Mucosa of descending colon (tissue), 3 donors: Measurements from ENCODE around the gene SNX14. TPM values are rescaled to one million over a fixed set of nuclear protein-coding genes. Genes with fewer than 3 reads are reported as not detected.
A peak's percentile ranks its signal among the peaks of the same experiment; 100 is the strongest.
"Not testable (repeated sequence)": the region's sequence is repeated elsewhere in the genome, so short reads cannot be mapped to it uniquely, and the experiment has no call there.

ENCODE experiments used
- ATAC-seq: fragments of 200-7000 bp; cut with Tn5 transposase; one replicate; pipeline ENCODE4 v1.9.1; 2020; ENCODE audit warnings: mild to moderate bottlenecking, moderate library complexity
- DNase-seq, 3 donors: peaks; one replicate each; pipeline ENCODE4 v3.0.0-alpha.2; 2020
- H3K36me3 ChIP-seq: fragments of 200-600 bp; one replicate; pipeline ENCODE4 v1.8.0; 2021; ENCODE audit warnings: low read depth, mild to moderate bottlenecking
- H3K4me1 ChIP-seq: fragments of 200-600 bp; one replicate; pipeline ENCODE4 v1.8.0; 2021; ENCODE audit warnings: low read depth, mild to moderate bottlenecking
- H3K4me3 ChIP-seq: fragments of 200-600 bp; one replicate; pipeline ENCODE4 v1.8.0; 2021; ENCODE audit warnings: mild to moderate bottlenecking
- H3K9me3 ChIP-seq: fragments of 200-600 bp; one replicate; pipeline ENCODE4 v1.8.0; 2021; ENCODE audit warnings: mild to moderate bottlenecking
- intact Hi-C, 2 donors: fragments of 100-400 bp; cut with DNase I in 1 of 2; cut with micrococcal nuclease in 1 of 2; formaldehyde crosslinking; loops; one replicate each; pipeline versions ENCODE4 v1.11.0 to v1.11.1; 2022; cut with DNase I, micrococcal nuclease
- total RNA-seq, 3 donors: library from RNA; stranded (reverse); fragmentation: NEBNext Ultra II Directional in 2 of 3; extraction: Animal tissue kit (Norgen Biotek cat#: 25700) in 2 of 3; gene quantifications; one replicate each; pipeline versions ENCODE4 v1.2.1 to v1.2.4, GENCODE V29; 2021 to 2023
- TF ChIP-seq, protein P1 (sequence below): fragments of 200-600 bp; IDR thresholded peaks from one replicate; pipeline ENCODE4 v1.8.0; 2022; ENCODE audit warnings: antibody characterized with exemption, mild to moderate bottlenecking
- donor health status: DM: no; HTN: no; CAD: no; lungs with moderate emphysema.
- donor health status: DM: no; HTN: no; CAD: no.
- donor health status: DM: no; HTN: yes; CAD: no.

SNX14 gene
- total RNA-seq, 3 donors from 2014 or later, result 62.9 to 81.4 (median 71.0) TPM

DNA sequence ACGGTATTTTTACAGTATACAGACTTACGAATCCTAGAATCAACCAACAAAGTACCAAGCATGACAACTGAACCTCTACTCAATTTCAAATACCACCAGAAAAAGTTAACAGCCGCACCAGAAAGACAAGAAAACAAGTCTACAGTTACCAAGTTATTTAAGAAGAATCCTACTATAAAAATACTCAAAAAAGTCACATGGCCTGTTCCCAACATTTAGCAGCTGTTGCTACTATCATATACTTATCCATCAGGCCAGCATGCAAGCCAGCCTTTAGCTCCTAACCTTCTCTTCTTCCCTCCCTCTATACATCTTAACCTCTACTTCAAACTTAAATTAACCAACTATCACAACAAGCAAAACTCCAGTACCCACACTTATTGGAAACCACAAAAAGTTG is 47.2 kb upstream of the SNX14 start:
- no peak for DNase-seq
- no peak for ATAC-seq
- Histone ChIP-seq H3K4me1 (peaks cover 19% of the 10 kb centered on the region), H3K4me3 (no peak overlapping the region), H3K36me3 (peaks cover 7% of the 10 kb centered on the region), H3K9me3 (no peaks in the 10 kb centered on the region)
- intact Hi-C loops, result loop anchor here in 1 of 2 donors (5.0 kb wide), 1 partner anchor 36 kb away; no protein-coding TSS in a partner anchor
- TF ChIP-seq, protein P1, sequence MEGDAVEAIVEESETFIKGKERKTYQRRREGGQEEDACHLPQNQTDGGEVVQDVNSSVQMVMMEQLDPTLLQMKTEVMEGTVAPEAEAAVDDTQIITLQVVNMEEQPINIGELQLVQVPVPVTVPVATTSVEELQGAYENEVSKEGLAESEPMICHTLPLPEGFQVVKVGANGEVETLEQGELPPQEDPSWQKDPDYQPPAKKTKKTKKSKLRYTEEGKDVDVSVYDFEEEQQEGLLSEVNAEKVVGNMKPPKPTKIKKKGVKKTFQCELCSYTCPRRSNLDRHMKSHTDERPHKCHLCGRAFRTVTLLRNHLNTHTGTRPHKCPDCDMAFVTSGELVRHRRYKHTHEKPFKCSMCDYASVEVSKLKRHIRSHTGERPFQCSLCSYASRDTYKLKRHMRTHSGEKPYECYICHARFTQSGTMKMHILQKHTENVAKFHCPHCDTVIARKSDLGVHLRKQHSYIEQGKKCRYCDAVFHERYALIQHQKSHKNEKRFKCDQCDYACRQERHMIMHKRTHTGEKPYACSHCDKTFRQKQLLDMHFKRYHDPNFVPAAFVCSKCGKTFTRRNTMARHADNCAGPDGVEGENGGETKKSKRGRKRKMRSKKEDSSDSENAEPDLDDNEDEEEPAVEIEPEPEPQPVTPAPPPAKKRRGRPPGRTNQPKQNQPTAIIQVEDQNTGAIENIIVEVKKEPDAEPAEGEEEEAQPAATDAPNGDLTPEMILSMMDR, result no peak

DNA sequence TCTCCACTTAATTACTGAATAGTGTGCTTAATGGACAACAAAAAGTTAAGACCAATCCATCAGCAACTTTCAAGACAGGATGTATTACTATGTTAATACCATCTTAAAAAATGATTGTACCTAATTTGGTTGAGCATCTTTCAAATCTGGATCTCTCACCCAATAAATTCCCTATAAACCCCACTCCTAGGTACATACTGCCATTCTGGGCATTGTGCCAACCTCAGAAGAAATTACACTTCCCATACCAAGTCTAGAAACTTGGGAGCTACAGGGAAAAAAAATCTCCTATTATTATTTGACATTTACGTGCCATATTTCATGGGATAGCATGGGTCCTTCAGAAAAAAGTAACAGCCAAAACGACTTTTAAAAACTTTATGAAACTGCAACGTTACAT is 43.9 kb upstream of the SNX14 start:
- peaks cover 21% of the 10 kb centered on the region for H3K36me3 ChIP-seq
- TF ChIP-seq, protein P1, result no peak
- H3K4me1 ChIP-seq, result peaks cover 19% of the 10 kb centered on the region
- ATAC-seq (no peak), DNase-seq (peak in 1 of 3 donors; percentile 17)
- H3K9me3 ChIP-seq, result no peaks in the 10 kb centered on the region
- intact Hi-C loops, result no loop called here
- H3K4me3 ChIP-seq, result no peak overlapping the region

DNA sequence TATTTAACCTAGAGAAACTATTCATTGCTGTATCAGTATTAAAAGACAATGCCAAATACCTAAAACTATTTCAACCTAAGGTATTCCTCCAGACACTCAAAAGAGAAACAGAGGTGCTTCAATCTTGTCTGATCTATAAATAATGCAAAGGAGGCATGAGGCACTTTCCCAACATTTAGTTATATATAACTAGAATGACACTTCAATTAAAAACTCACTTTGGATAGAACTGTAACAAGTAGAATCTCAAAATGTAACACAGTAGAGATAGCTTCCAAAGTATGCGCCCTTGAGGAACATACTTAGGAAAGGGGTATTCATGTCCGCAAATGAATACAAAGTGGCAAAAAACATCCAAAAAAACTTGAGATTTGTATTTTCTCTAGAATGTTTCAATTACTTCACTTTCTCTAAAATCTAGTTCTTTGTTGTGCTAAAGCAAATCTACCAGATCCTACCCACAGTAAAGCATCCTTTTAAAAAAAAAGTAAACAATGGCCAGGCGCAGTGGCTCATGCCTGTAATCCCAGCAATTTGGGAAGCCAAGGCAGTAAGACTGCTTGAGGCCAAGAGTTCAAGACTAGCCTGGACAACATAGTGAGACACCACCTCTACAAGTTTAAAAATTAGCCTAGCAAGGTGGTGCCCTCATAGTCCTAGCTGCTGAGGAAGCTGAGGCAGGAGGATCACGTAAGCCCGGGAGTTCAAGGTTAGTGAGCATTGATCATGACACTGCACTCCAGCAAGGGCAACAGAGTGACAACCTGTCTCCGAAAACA is 38.7 kb upstream of the SNX14 start:
- DNase-seq, result no peak
- H3K4me3 ChIP-seq, result no peak overlapping the region
- TF ChIP-seq, protein P1, result no peak
- ATAC-seq, result no peak
- H3K4me1 ChIP-seq, result no peaks in the 10 kb centered on the region
- intact Hi-C loops, result no loop called here
- peaks cover 21% of the 10 kb centered on the region for H3K36me3 ChIP-seq
- no peaks in the 10 kb centered on the region for H3K9me3 ChIP-seq

DNA sequence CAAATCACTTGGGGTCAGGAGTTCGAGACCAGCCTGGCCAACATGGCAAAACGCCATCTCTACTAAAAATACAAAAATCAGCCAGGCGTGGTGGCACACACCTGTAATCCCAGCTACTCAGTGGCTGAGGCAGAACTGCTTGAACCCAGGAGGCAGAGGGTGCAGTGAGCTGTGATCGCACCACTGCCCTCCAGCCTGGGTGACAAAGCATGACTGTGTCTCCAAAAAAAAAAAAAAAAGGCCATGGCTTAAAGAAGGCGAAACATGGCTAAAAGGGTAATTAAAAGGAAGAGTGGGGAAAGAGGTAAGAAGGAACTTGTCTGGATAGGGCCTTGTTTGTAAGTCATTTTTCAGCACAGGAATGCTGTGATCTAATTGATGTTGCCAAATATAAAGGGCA is 37.5 kb upstream of the SNX14 start:
- H3K4me1 ChIP-seq, ATAC-seq, H3K9me3 ChIP-seq, DNase-seq, intact Hi-C loops, H3K4me3 ChIP-seq: not testable (repeated sequence)
- H3K36me3 ChIP-seq, result peaks cover 14% of the 10 kb centered on the region

DNA sequence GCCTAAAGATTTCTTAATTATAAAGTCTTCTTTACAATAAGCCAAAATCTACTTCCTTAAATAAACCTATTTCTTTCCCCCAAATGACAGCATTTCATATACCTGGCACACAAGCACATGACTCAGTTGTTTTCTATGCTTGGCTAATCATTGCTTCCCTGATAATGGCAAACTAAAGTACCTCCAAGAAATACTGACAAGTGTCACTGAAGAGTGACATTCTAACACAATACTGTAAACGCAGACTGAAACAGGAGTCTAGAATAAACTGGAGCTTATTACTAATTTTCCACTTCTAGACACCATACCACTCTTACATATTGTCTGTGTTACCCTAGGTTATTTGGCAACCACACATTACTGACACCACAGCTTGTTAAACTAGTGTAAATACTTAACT is 34.7 kb upstream of the SNX14 start:
- H3K4me1 ChIP-seq, result no peaks in the 10 kb centered on the region
- no peak overlapping the region for H3K4me3 ChIP-seq
- no peaks in the 10 kb centered on the region for H3K9me3 ChIP-seq
- intact Hi-C loops, result no loop called here
- no peak for ATAC-seq
- TF ChIP-seq, protein P1, result no peak
- H3K36me3 ChIP-seq, result no peaks in the 10 kb centered on the region
- DNase-seq, result no peak

DNA sequence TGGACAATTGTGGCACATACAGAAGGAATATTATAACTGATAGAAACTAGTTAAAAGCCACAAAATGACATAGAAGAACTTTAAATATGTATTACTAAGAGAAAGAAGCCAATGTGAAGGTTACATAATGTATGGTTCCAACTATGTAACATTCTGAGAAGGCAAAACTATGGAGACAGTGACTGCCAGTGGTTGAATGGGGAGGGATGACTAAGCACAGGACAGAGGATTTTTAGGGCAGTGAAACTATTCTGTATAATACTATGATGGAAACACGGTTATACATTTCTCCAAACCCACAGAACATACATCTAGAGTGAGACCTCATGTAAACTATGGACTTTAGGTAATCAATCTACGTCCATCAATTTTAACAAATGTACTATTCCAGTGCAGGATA is 26.6 kb upstream of the SNX14 start:
- ATAC-seq (no peak), DNase-seq (no peak)
- intact Hi-C loops, result no loop called here
- Histone ChIP-seq H3K36me3 (peaks cover 3% of the 10 kb centered on the region), H3K4me1 (no peaks in the 10 kb centered on the region), H3K9me3 (no peaks in the 10 kb centered on the region), H3K4me3 (no peak overlapping the region)
- TF ChIP-seq, protein P1, result no peak
